ENCODE data around the gene GLT8D2. TPM values are rescaled to one million over a fixed set of nuclear protein-coding genes. Genes with fewer than 3 reads are reported as not detected.

Gene GLT8D2
- total and polyA plus RNA-seq, 2 experiments from 2014 or later, result 4.2 to 8.5 TPM

DNA sequence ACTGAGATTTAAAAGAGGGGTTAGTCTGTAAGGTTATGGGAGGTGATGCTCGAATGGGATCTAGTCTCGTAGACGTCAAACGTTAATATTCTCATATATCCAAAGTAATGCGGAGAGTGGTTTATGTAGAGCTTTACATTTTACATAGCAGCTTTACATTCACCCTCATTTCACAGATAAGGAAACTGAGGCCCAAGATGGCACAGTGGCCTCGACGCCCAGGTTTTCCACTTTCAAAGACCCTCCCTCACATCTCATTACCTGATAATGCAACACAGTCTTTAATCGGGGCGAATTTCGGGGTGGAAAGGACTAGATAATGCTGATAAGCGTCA, 84.8 kb downstream of the GLT8D2 start:
- Histone ChIP-seq H3K4me3 (peak overlapping the region; percentile 95), H3K27me3 (ENCODE audit: insufficient read depth) (no peaks in the 10 kb centered on the region), H3F3A (replicated peaks; ENCODE audit: low read depth) (peaks cover 4% of the 10 kb centered on the region; the same call in 1 of the 2 replicates), H3K4me1 (ENCODE audit: insufficient read depth) (peaks cover 7% of the 10 kb centered on the region; the same call in 1 of the 2 replicates), H3K4me2 (peak overlapping the region; percentile 94), H3K36me3 (ENCODE audit: insufficient read depth) (no peaks in the 10 kb centered on the region), H3K27ac (ENCODE audit: low read depth) (peak overlapping the region; percentile 30), H3K9me2 (ENCODE audit: insufficient read depth) (no peaks in the 10 kb centered on the region), H4K20me1 (replicated peaks; ENCODE audit: insufficient read depth) (peaks cover 24% of the 10 kb centered on the region), H3K79me2 (replicated peaks; ENCODE audit: insufficient read depth) (peaks cover 66% of the 10 kb centered on the region), H2AFZ (peak overlapping the region; percentile 57; the same call in 1 of the 2 replicates)
- TF ChIP-seq EZH2 (IDR thresholded peaks at IDR 0.05; ENCODE audit: low read depth, unreplicated experiment) (no peak), POLR2AphosphoS5 (IDR thresholded peaks at IDR 0.05; ENCODE audit: low read depth) (no peak), STAT1 (IDR thresholded peaks at IDR 0.05; ENCODE audit: unreplicated experiment) (no peak), NANOG (IDR thresholded peaks at IDR 0.05; ENCODE audit: borderline replicate concordance) (no peak), CREB1 (CRISPR knock-in tag; IDR thresholded peaks at IDR 0.05; ENCODE audit: low read depth) (no peak), EZH2phosphoT487 (IDR thresholded peaks at IDR 0.05; ENCODE audit: unreplicated experiment) (no peak), ZNF331 (CRISPR knock-in tag; IDR thresholded peaks at IDR 0.05; ENCODE audit: low read depth) (no peak), ZNF114 (CRISPR knock-in tag; IDR thresholded peaks at IDR 0.05) (no peak), JUNB (IDR thresholded peaks at IDR 0.05; ENCODE audit: unreplicated experiment) (no peak), ETS1 (IDR thresholded peaks at IDR 0.05) (no peak)
- TF ChIP-seq, protein P1, sequence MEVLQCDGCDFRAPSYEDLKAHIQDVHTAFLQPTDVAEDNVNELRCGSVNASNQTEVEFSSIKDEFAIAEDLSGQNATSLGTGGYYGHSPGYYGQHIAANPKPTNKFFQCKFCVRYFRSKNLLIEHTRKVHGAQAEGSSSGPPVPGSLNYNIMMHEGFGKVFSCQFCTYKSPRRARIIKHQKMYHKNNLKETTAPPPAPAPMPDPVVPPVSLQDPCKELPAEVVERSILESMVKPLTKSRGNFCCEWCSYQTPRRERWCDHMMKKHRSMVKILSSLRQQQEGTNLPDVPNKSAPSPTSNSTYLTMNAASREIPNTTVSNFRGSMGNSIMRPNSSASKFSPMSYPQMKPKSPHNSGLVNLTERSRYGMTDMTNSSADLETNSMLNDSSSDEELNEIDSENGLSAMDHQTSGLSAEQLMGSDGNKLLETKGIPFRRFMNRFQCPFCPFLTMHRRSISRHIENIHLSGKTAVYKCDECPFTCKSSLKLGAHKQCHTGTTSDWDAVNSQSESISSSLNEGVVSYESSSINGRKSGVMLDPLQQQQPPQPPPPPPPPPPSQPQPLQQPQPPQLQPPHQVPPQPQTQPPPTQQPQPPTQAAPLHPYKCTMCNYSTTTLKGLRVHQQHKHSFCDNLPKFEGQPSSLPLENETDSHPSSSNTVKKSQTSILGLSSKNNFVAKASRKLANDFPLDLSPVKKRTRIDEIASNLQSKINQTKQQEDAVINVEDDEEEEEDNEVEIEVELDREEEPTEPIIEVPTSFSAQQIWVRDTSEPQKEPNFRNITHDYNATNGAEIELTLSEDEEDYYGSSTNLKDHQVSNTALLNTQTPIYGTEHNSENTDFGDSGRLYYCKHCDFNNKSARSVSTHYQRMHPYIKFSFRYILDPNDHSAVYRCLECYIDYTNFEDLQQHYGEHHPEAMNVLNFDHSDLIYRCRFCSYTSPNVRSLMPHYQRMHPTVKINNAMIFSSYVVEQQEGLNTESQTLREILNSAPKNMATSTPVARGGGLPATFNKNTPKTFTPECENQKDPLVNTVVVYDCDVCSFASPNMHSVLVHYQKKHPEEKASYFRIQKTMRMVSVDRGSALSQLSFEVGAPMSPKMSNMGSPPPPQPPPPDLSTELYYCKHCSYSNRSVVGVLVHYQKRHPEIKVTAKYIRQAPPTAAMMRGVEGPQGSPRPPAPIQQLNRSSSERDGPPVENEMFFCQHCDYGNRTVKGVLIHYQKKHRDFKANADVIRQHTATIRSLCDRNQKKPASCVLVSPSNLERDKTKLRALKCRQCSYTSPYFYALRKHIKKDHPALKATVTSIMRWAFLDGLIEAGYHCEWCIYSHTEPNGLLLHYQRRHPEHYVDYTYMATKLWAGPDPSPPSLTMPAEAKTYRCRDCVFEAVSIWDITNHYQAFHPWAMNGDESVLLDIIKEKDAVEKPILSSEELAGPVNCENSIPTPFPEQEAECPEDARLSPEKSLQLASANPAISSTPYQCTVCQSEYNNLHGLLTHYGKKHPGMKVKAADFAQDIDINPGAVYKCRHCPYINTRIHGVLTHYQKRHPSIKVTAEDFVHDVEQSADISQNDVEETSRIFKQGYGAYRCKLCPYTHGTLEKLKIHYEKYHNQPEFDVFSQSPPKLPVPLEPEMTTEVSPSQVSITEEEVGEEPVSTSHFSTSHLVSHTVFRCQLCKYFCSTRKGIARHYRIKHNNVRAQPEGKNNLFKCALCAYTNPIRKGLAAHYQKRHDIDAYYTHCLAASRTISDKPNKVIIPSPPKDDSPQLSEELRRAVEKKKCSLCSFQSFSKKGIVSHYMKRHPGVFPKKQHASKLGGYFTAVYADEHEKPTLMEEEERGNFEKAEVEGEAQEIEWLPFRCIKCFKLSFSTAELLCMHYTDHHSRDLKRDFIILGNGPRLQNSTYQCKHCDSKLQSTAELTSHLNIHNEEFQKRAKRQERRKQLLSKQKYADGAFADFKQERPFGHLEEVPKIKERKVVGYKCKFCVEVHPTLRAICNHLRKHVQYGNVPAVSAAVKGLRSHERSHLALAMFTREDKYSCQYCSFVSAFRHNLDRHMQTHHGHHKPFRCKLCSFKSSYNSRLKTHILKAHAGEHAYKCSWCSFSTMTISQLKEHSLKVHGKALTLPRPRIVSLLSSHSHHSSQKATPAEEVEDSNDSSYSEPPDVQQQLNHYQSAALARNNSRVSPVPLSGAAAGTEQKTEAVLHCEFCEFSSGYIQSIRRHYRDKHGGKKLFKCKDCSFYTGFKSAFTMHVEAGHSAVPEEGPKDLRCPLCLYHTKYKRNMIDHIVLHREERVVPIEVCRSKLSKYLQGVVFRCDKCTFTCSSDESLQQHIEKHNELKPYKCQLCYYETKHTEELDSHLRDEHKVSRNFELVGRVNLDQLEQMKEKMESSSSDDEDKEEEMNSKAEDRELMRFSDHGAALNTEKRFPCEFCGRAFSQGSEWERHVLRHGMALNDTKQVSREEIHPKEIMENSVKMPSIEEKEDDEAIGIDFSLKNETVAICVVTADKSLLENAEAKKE (CRISPR knock-in tag; IDR thresholded peaks at IDR 0.05), result no peak
- TF ChIP-seq, protein P2, sequence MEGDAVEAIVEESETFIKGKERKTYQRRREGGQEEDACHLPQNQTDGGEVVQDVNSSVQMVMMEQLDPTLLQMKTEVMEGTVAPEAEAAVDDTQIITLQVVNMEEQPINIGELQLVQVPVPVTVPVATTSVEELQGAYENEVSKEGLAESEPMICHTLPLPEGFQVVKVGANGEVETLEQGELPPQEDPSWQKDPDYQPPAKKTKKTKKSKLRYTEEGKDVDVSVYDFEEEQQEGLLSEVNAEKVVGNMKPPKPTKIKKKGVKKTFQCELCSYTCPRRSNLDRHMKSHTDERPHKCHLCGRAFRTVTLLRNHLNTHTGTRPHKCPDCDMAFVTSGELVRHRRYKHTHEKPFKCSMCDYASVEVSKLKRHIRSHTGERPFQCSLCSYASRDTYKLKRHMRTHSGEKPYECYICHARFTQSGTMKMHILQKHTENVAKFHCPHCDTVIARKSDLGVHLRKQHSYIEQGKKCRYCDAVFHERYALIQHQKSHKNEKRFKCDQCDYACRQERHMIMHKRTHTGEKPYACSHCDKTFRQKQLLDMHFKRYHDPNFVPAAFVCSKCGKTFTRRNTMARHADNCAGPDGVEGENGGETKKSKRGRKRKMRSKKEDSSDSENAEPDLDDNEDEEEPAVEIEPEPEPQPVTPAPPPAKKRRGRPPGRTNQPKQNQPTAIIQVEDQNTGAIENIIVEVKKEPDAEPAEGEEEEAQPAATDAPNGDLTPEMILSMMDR (conservative IDR thresholded peaks at IDR 0.05; ENCODE audit: low read depth in 2 of 2), result no peak
- DNase-seq (ENCODE audit: low spot score) (no peak), ATAC-seq (no peak)
- H3K4me1 Mint-ChIP-seq, result peaks cover 20% of the 10 kb centered on the region
- H3K27ac Mint-ChIP-seq, result peak overlapping the region; percentile 99
- H3K36me3 Mint-ChIP-seq (ENCODE audit: low read depth), result peaks cover 30% of the 10 kb centered on the region
- H3K9me3 Mint-ChIP-seq, result no peaks in the 10 kb centered on the region
- peaks cover 10% of the 10 kb centered on the region for H3K27me3 Mint-ChIP-seq (ENCODE audit: insufficient read depth, low read depth, poor library complexity)
- H3K4me3 Mint-ChIP-seq, result peak overlapping the region; percentile 100
